A549 (cell line): ENCODE results near the gene PANK2. TPM values are rescaled to one million over a fixed set of nuclear protein-coding genes. Genes with fewer than 3 reads are reported as not detected.

Experiments
- ATAC-seq, 2 experiments: fragments of 200-7000 bp in 1 of 2; fragments of >200 bp in 1 of 2; cut with Nextera tagmentation in 1 of 2; cut with Tn5 transposase in 1 of 2; 3 replicates each; pipeline versions ENCODE4 v1.8.0 to v1.9.1; 2018 to 2020; ENCODE audit warnings: mild to moderate bottlenecking in 1 of 2, moderate library complexity in 1 of 2
- CTCF ChIA-PET: fragments of 300-600 bp; sonication (Branson Sonifier 250); formaldehyde crosslinking; extraction: SDS; loops from one replicate; lab custom pipeline; 2021; ENCODE audit warnings: antibody characterized with exemption, inconsistent platforms; lab: Yijun Ruan, JAX
- POLR2A ChIA-PET: fragments of 350-600 bp; formaldehyde crosslinking; extraction: SDS; loops from one replicate; lab custom pipeline; 2021; ENCODE audit warnings: antibody characterized with exemption, inconsistent platforms; lab: Yijun Ruan, JAX
- DNase-seq, 2 experiments: peaks; one replicate each; pipeline versions ENCODE4 v3.0.0 to v3.0.0-alpha.2; 2011 to 2016; ENCODE audit warnings: low read depth in 1 of 2, low spot score in 1 of 2
- FAIRE-seq: peaks from 2 replicates; lab custom pipeline; 2011; peaks lifted over from hg19 to GRCh38; lab: Jason Lieb, UNC
- H3K27ac ChIP-seq, 2 experiments: fragments of >200 bp; sonication (Bioruptor Twin); formaldehyde crosslinking; 3 replicates each; pipeline ENCODE4 v1.5.1; 2016 to 2017
- H3K4me1 ChIP-seq: fragments of >200 bp; sonication (Bioruptor Twin); formaldehyde crosslinking; 3 replicates; pipeline ENCODE4 v1.6.1; 2016
- H3K4me2 ChIP-seq: fragments of >200 bp; sonication (Bioruptor Twin); formaldehyde crosslinking; 3 replicates; pipeline ENCODE4 v1.6.1; 2016
- H3K4me3 ChIP-seq: fragments of >200 bp; sonication (Bioruptor Twin); formaldehyde crosslinking; 3 replicates; pipeline ENCODE4 v1.5.1; 2016
- H3K9me3 ChIP-seq: fragments of >200 bp; sonication (Bioruptor Twin); formaldehyde crosslinking; 3 replicates; pipeline ENCODE4 v1.6.1; 2016
- ATOH8 ChIP-seq: fragments of 250-450 bp; sonication (Bioruptor Pico); IDR thresholded peaks from 2 replicates; pipeline ENCODE4 v1.5.0; 2020; ENCODE audit warnings: low read depth, mild to moderate bottlenecking, moderate library complexity
- CBX2 ChIP-seq: fragments of 200-600 bp; sonication (generic); IDR thresholded peaks from 2 replicates; pipeline ENCODE4 v1.6.1; 2016; ENCODE audit warnings: low read depth, mild to moderate bottlenecking, borderline replicate concordance
- CEBPB ChIP-seq, 2 experiments: fragments of >200 bp in 1 of 2; sonication (Bioruptor Twin) in 1 of 2; formaldehyde crosslinking in 1 of 2; IDR thresholded peaks; 2 replicates each; pipeline ENCODE4 v1.6.1; 2012 to 2016
- CTCF ChIP-seq: fragments of >200 bp; sonication (Bioruptor Twin); formaldehyde crosslinking; IDR thresholded peaks from 3 replicates; pipeline ENCODE4 v1.5.1; 2016
- EHF ChIP-seq: fragments of 250-450 bp; sonication (Bioruptor Pico); IDR thresholded peaks from 2 replicates; pipeline ENCODE4 v1.5.0; 2020; ENCODE audit warnings: mild to moderate bottlenecking
- ESRRA ChIP-seq: fragments of 150-350 bp; IDR thresholded peaks from 2 replicates; pipeline ENCODE4 v1.6.1; 2014; ENCODE audit warnings: mild to moderate bottlenecking, low read length, borderline replicate concordance
- FOSL2 ChIP-seq, 2 experiments: fragments of 450-650 bp in 1 of 2; fragments of >200 bp in 1 of 2; sonication (Bioruptor Twin) in 1 of 2; formaldehyde crosslinking; IDR thresholded peaks; 2 replicates each; pipeline versions ENCODE4 v1.5.0 to v1.6.1; 2016 to 2020; ENCODE audit warnings: mild to moderate bottlenecking in 1 of 2, moderate library complexity in 1 of 2
- GATA3 ChIP-seq: IDR thresholded peaks from 2 replicates; pipeline ENCODE4 v1.6.1; 2012; ENCODE audit warnings: borderline replicate concordance
- HES2 ChIP-seq: fragments of >200 bp; sonication (Bioruptor Twin); formaldehyde crosslinking; IDR thresholded peaks from 2 replicates; pipeline ENCODE4 v1.6.1; 2016
- HOXA7 ChIP-seq: fragments of 250-450 bp; sonication (Bioruptor Pico); IDR thresholded peaks from 2 replicates; pipeline ENCODE4 v1.5.0; 2020; ENCODE audit warnings: mild to moderate bottlenecking, moderate library complexity
- JUN ChIP-seq, 2 experiments: fragments of >200 bp; sonication (Bioruptor Twin); formaldehyde crosslinking; IDR thresholded peaks; 2 replicates in 1 of 2; 3 replicates in 1 of 2; pipeline ENCODE4 v1.6.1; 2016 to 2017
- JUNB ChIP-seq: fragments of >200 bp; sonication (Bioruptor Twin); formaldehyde crosslinking; IDR thresholded peaks from 2 replicates; pipeline ENCODE4 v1.6.1; 2016
- MAZ ChIP-seq: fragments of 150-350 bp; IDR thresholded peaks from 2 replicates; pipeline ENCODE4 v1.6.1; 2014; ENCODE audit warnings: antibody characterized with exemption, low read depth, low read length, borderline replicate concordance
- NFE2L2 ChIP-seq: fragments of 150-350 bp; conservative IDR thresholded peaks from 2 replicates; pipeline ENCODE4 v1.6.1; 2014; ENCODE audit warnings: low read length
- NR3C1 ChIP-seq: fragments of >200 bp; sonication (Bioruptor Twin); formaldehyde crosslinking; IDR thresholded peaks from 3 replicates; pipeline ENCODE4 v1.6.1; 2017
- PBX3 ChIP-seq: IDR thresholded peaks from 2 replicates; pipeline ENCODE4 v1.6.1; 2012
- PHF8 ChIP-seq: fragments of 200-600 bp; sonication (generic); IDR thresholded peaks from 2 replicates; pipeline ENCODE4 v1.6.1; 2016; ENCODE audit warnings: low read depth, mild to moderate bottlenecking, antibody characterized with exemption, moderate library complexity, borderline replicate concordance
- RARB ChIP-seq: fragments of 250-450 bp; sonication (Bioruptor Pico); IDR thresholded peaks from 2 replicates; pipeline ENCODE4 v1.8.0; 2021; ENCODE audit warnings: mild to moderate bottlenecking, moderate library complexity
- RCOR1 ChIP-seq: fragments of 150-350 bp; IDR thresholded peaks from 2 replicates; pipeline ENCODE4 v1.6.1; 2014; ENCODE audit warnings: antibody characterized with exemption, low read length, low read depth
- REST ChIP-seq: fragments of 200-600 bp; sonication (generic); IDR thresholded peaks from 2 replicates; pipeline ENCODE4 v1.6.1; 2016; ENCODE audit warnings: antibody characterized with exemption, mild to moderate bottlenecking, moderate library complexity
- RFX5 ChIP-seq: fragments of 450-650 bp; IDR thresholded peaks from 2 replicates; pipeline ENCODE4 v1.7.1; 2014; ENCODE audit warnings: antibody characterized with exemption, mild to moderate bottlenecking, moderate library complexity
- SMC3 ChIP-seq: fragments of >200 bp; sonication (Bioruptor Twin); formaldehyde crosslinking; IDR thresholded peaks from 3 replicates; pipeline ENCODE4 v1.6.1; 2018; ENCODE audit warnings: inconsistent platforms
- SREBF2 ChIP-seq: fragments of 450-650 bp; IDR thresholded peaks from 2 replicates; pipeline ENCODE4 v1.6.1; 2014; ENCODE audit warnings: mild to moderate bottlenecking, moderate library complexity
- USF2 ChIP-seq: fragments of 450-650 bp; IDR thresholded peaks from 2 replicates; pipeline ENCODE4 v1.6.1; 2014; ENCODE audit warnings: antibody characterized with exemption
- ZC3H11A ChIP-seq: fragments of 450-650 bp; IDR thresholded peaks from 2 replicates; pipeline ENCODE4 v1.6.1; 2014; ENCODE audit warnings: antibody characterized with exemption, mild to moderate bottlenecking
- ZFP36 ChIP-seq: fragments of 450-650 bp; IDR thresholded peaks from 2 replicates; pipeline ENCODE4 v1.6.1; 2014; ENCODE audit warnings: borderline replicate concordance; ENCODE audit not compliant: partially characterized antibody
- ZNF302 ChIP-seq: fragments of 250-450 bp; sonication (Bioruptor Pico); IDR thresholded peaks from 2 replicates; pipeline ENCODE4 v1.9.0; 2021; ENCODE audit warnings: inconsistent platforms, mild to moderate bottlenecking, moderate library complexity
- WGBS: methylation state at CpG from one replicate; pipeline ENCODE4 v1.1.6; 2017; ENCODE audit errors: missing lambda C conversion rate; 5-methylcytosine and 5-hydroxymethylcytosine counted together
- polyA plus RNA-seq, 4 experiments: library from polyadenylated mRNA; depleted of rRNA in 3 of 4; stranded (reverse); fragments of >200 nt; fragmentation: RNase III in 1 of 4; extraction: RNeasy Plus Mini Kit Qiagen cat#74134 plus additional on column Dnase treatment in 1 of 4; gene quantifications; 2 replicates in 3 of 4; 3 replicates in 1 of 4; pipeline ENCODE4 v1.2.3, GENCODE V29; 2011 to 2017

The PANK2 gene
- polyA plus RNA-seq, 2 of the 4 experiments (the other 2 are of a cell fraction) = 44.6 to 45.9 TPM

GRCh38 chr20:3871550-3872265, 17.5 kb upstream of the PANK2 start:
- TF ChIP-seq ZNF302 (CRISPR knock-in tag) (no peak), FOSL2 (IDR thresholded peaks at IDR 0.05) (no peak), FOSL2 (CRISPR knock-in tag; IDR thresholded peaks at IDR 0.05) (no peak), NR3C1 (no peak), RARB (no peak), RCOR1 (no peak), HOXA7 (CRISPR knock-in tag) (no peak), GATA3 (no peak), MAZ (no peak), JUNB (no peak), ZFP36 (no peak), CBX2 (no peak), SMC3 (no peak), SREBF2 (no peak), ATOH8 (no peak), EHF (CRISPR knock-in tag) (no peak), PBX3 (no peak), USF2 (no peak), JUN (IDR thresholded peaks at IDR 0.05) (no peak), PHF8 (no peak)
- 67% methylated on average over 4 of the region's 4 CpGs for WGBS
- no peaks in the 10 kb centered on the region for H3K9me3 ChIP-seq
- 0 out of 3 replicates have a peak, but pooled peaks cover 3% of the 10 kb centered on the region for H3K4me1 ChIP-seq
- ChIA-PET POLR2A (interaction anchor here (0.5 to 0.7 kb wide), 2 partner anchors 19 to 119 kb away, joined by 3 to 5 read pairs; no protein-coding TSS in a partner anchor), CTCF (interaction anchor here (0.7 to 9.5 kb wide), 6 partner anchors 10 to 236 kb away, joined by 3 to 95 read pairs (median 4); partner anchors contain the start of gene SPEF1)
- ATAC-seq = peak in 1 of 2 experiments; percentile 34; a peak in 2 of 6 replicates
- FAIRE-seq = no peak
- peak; percentile 36 to 47 for DNase-seq
- no peak overlapping the region for H3K4me2 ChIP-seq
- no peak overlapping the region for H3K4me3 ChIP-seq
- H3K27ac ChIP-seq = no peak overlapping the region

- ChIA-PET CTCF (no interaction called here), POLR2A (no interaction called here)
- H3K27ac ChIP-seq = no peak overlapping the region
- no peak for FAIRE-seq
- no peak for ATAC-seq
- no peaks in the 10 kb centered on the region for H3K9me3 ChIP-seq
- 0 out of 3 replicates have a peak, but pooled peaks cover 3% of the 10 kb centered on the region for H3K4me1 ChIP-seq
- no peak for TF ChIP-seq PHF8
- no peak for TF ChIP-seq CTCF
- TF ChIP-seq ESRRA = no peak
- TF ChIP-seq RFX5 = no peak
- TF ChIP-seq HES2 = no peak
- TF ChIP-seq CBX2 = no peak
- no peak for TF ChIP-seq JUN (IDR thresholded peaks at IDR 0.05)
- no peak for TF ChIP-seq ZC3H11A
- TF ChIP-seq REST = no peak
- no peak for TF ChIP-seq NFE2L2
- no peak for TF ChIP-seq JUNB
- no peak for TF ChIP-seq ZNF302 (CRISPR knock-in tag)
- no peak for TF ChIP-seq CEBPB (IDR thresholded peaks at IDR 0.05)
- H3K4me3 ChIP-seq = no peak overlapping the region
- over 99% methylated on average over 5 of the region's 5 CpGs for WGBS
- H3K4me2 ChIP-seq = no peak overlapping the region
- no peak for DNase-seq
Measured at GRCh38 chr20:3873507-3873906, 15.7 kb upstream of the PANK2 start.
